OCI-LY7 (cell line): ENCODE data around the gene PLCE1. TPM values are rescaled to one million over a fixed set of nuclear protein-coding genes. Genes with fewer than 3 reads are reported as not detected.

Experiments used
- BruUV-seq: library from RNA; stranded (reverse); fragments of 400-500 nt; replicated peaks from 2 replicates; lab custom pipeline; 2021; lab: Mats Ljungman, UMichigan
- CTCF ChIA-PET: fragments of 300-600 bp; sonication (Branson Sonifier 250); formaldehyde crosslinking; loops from one replicate; lab custom pipeline; 2022; ENCODE audit warnings: antibody characterized with exemption; ENCODE audit not compliant: unreplicated experiment; lab: Charles Lee
- POLR2A ChIA-PET: fragments of 300-600 bp; sonication (Branson Sonifier 250); formaldehyde crosslinking; loops from one replicate; lab custom pipeline; 2022; ENCODE audit warnings: antibody characterized with exemption; lab: Charles Lee
- DNase-seq: peaks from one replicate; pipeline ENCODE4 v3.0.0-alpha.2; 2015; ENCODE audit warnings: low spot score
- H2AFZ ChIP-seq: fragments of 200-600 bp; sonication (generic), shearing (Covaris generic); 2 replicates; pipeline ENCODE4 v1.6.1; 2014; ENCODE audit warnings: mild to moderate bottlenecking, antibody characterized with exemption, low read length, moderate library complexity
- H3K27ac ChIP-seq: fragments of 200-600 bp; sonication (generic); 2 replicates; pipeline ENCODE4 v1.5.1; 2014; ENCODE audit warnings: mixed run types, low read depth, mild to moderate bottlenecking, moderate library complexity, low read length, inconsistent platforms; ENCODE audit not compliant: poor library complexity, severe bottlenecking
- H3K36me3 ChIP-seq: fragments of 200-600 bp; sonication (generic); 2 replicates; pipeline ENCODE4 v1.6.1; 2014; ENCODE audit warnings: mild to moderate bottlenecking, antibody characterized with exemption, low read length, moderate library complexity, mixed read lengths; ENCODE audit not compliant: insufficient read depth
- H3K4me1 ChIP-seq: fragments of 200-600 bp; sonication (generic); 2 replicates; pipeline ENCODE4 v1.5.1; 2014; ENCODE audit warnings: mild to moderate bottlenecking, low read length; ENCODE audit not compliant: insufficient read depth, poor library complexity, severe bottlenecking
- H3K4me2 ChIP-seq: fragments of 200-600 bp; sonication (generic); 2 replicates; pipeline ENCODE4 v1.6.1; 2014; ENCODE audit warnings: mild to moderate bottlenecking, low read length
- H3K4me3 ChIP-seq: fragments of 200-600 bp; sonication (generic); 2 replicates; pipeline ENCODE4 v1.5.1; 2014; ENCODE audit warnings: mild to moderate bottlenecking, low read depth, low read length; ENCODE audit not compliant: poor library complexity, severe bottlenecking
- H3K79me2 ChIP-seq: fragments of 200-600 bp; sonication (generic); 2 replicates; pipeline ENCODE4 v1.6.1; 2016; ENCODE audit warnings: low read depth, mild to moderate bottlenecking, low read length, moderate library complexity, mixed read lengths; ENCODE audit not compliant: insufficient read depth
- H3K9me2 ChIP-seq: fragments of 200-600 bp; sonication (generic); 2 replicates; pipeline ENCODE4 v1.6.1; 2016; ENCODE audit warnings: mild to moderate bottlenecking, low read length, mixed read lengths; ENCODE audit not compliant: insufficient read depth
- H3K9me3 ChIP-seq: fragments of 200-600 bp; sonication (generic); 2 replicates; pipeline ENCODE4 v1.6.1; 2014; ENCODE audit warnings: mild to moderate bottlenecking, mixed run types, low read length, mixed read lengths
- H4K20me1 ChIP-seq: fragments of 200-600 bp; sonication (generic); 2 replicates; pipeline ENCODE4 v1.6.1; 2014; ENCODE audit warnings: mild to moderate bottlenecking, antibody characterized with exemption, low read length, moderate library complexity, mixed read lengths; ENCODE audit not compliant: insufficient read depth
- CTCF ChIP-seq: fragments of 200-600 bp; sonication (generic); conservative IDR thresholded peaks from 2 replicates; pipeline ENCODE4 v1.5.1; 2014; ENCODE audit warnings: mild to moderate bottlenecking, antibody characterized with exemption, low read length, moderate library complexity, mixed read lengths
- EZH2phosphoT487 ChIP-seq: fragments of 200-600 bp; sonication (generic); IDR thresholded peaks from 2 replicates; pipeline ENCODE4 v1.6.1; 2018; ENCODE audit warnings: low read depth, borderline replicate concordance, mild to moderate bottlenecking, mixed run types, antibody characterized with exemption, low read length, moderate library complexity, mixed read lengths
- intact Hi-C: fragments of 100-400 bp; cut with micrococcal nuclease; formaldehyde crosslinking; loops from one replicate; pipeline ENCODE4 v1.10.0; 2022; ENCODE audit not compliant: unreplicated experiment
- total RNA-seq, 2 experiments: library from RNA; depleted of rRNA in 1 of 2; stranded (reverse); fragments of >200 nt in 1 of 2; shearing (Covaris generic) in 1 of 2; gene quantifications; 2 replicates each; pipeline ENCODE4 v1.2.3, GENCODE V29; 2014 to 2022

PLCE1 gene
- total RNA-seq, 2 experiments from 2014 or later = 0.06 TPM; not detected in 1

- TF ChIP-seq EZH2phosphoT487 = no peak
- no peak for TF ChIP-seq CTCF
- DNase-seq = no peak
- H4K20me1 ChIP-seq = no peaks in the 10 kb centered on the region
- CTCF ChIA-PET = no interaction called here
- no peaks in the 10 kb centered on the region for H3K4me1 ChIP-seq
- no peaks in the 10 kb centered on the region for H3K36me3 ChIP-seq
- H3K79me2 ChIP-seq = no peaks in the 10 kb centered on the region
- H3K9me3 ChIP-seq = no peaks in the 10 kb centered on the region
- H3K4me2 ChIP-seq = no peak overlapping the region
- no peaks in the 10 kb centered on the region for H3K9me2 ChIP-seq
- POLR2A ChIA-PET = no interaction called here
- no TSS peak for BruUV-seq
- H2AFZ ChIP-seq = no peak overlapping the region
- no peak overlapping the region for H3K27ac ChIP-seq
- no peak overlapping the region for H3K4me3 ChIP-seq
- intact Hi-C loops = no loop called here
These were observed 19.8 kb upstream of the PLCE1 start for GRCh38 chr10:93973748-93974445.

GRCh38 chr10:93977442-93977841, 16.3 kb upstream of the PLCE1 start:
- H2AFZ ChIP-seq = no peak overlapping the region
- no peaks in the 10 kb centered on the region for H4K20me1 ChIP-seq
- DNase-seq = no peak
- no peaks in the 10 kb centered on the region for H3K79me2 ChIP-seq
- intact Hi-C loops = no loop called here
- H3K9me2 ChIP-seq = no peaks in the 10 kb centered on the region
- ChIA-PET CTCF (no interaction called here), POLR2A (no interaction called here)
- TF ChIP-seq EZH2phosphoT487 (no peak), CTCF (peak; percentile 37)
- no peaks in the 10 kb centered on the region for H3K4me1 ChIP-seq
- H3K9me3 ChIP-seq = no peaks in the 10 kb centered on the region
- no peaks in the 10 kb centered on the region for H3K36me3 ChIP-seq
- no TSS peak for BruUV-seq
- no peak overlapping the region for H3K4me3 ChIP-seq
- no peak overlapping the region for H3K4me2 ChIP-seq
- H3K27ac ChIP-seq = no peak overlapping the region

GRCh38 chr10:93980486-93980885, 13.2 kb upstream of the PLCE1 start:
- intact Hi-C loops = no loop called here
- TF ChIP-seq EZH2phosphoT487 (no peak), CTCF (no peak)
- POLR2A ChIA-PET = no interaction called here

More at GRCh38 chr10:93980486-93980885, 13.2 kb upstream of the PLCE1 start:
- H3K9me2 ChIP-seq = no peaks in the 10 kb centered on the region
- H3K4me1 ChIP-seq = no peaks in the 10 kb centered on the region
- H2AFZ ChIP-seq = no peak overlapping the region
- H3K27ac ChIP-seq = no peak overlapping the region
- no peaks in the 10 kb centered on the region for H3K79me2 ChIP-seq
- no peaks in the 10 kb centered on the region for H3K36me3 ChIP-seq
- DNase-seq = no peak
- H3K4me2 ChIP-seq = no peak overlapping the region
- no peaks in the 10 kb centered on the region for H3K9me3 ChIP-seq
- H4K20me1 ChIP-seq = no peaks in the 10 kb centered on the region
- CTCF ChIA-PET = no interaction called here
- no peak overlapping the region for H3K4me3 ChIP-seq
- BruUV-seq = no TSS peak
